WTC11 (cell line): Measurements from ENCODE around the gene WDHD1.

Experiments
- CTCF ChIP-seq: fragments of 200-600 bp; IDR thresholded peaks from 2 replicates; pipeline ENCODE4 v1.8.0; 2022; ENCODE audit warnings: antibody characterized with exemption
- ZNF263 ChIP-seq: sonication (generic); formaldehyde crosslinking; IDR thresholded peaks from 2 replicates; pipeline ENCODE4 v1.8.1; 2022; ENCODE audit warnings: low read depth, mild to moderate bottlenecking, moderate library complexity, missing genetic modification reagents

- TF ChIP-seq CTCF (no peak), ZNF263 (CRISPR knock-in tag) (no peak)
These were observed 32.4 kb upstream of the WDHD1 start for GRCh38 chr14:55059333-55059732.
